ENCODE measurements around the gene DGKI. TPM values are rescaled to one million over a fixed set of nuclear protein-coding genes. Genes with fewer than 3 reads are reported as not detected.

The DGKI gene
- total RNA-seq, 2 donors from 2014 or later, result 4.4 to 5.9 TPM

DNA sequence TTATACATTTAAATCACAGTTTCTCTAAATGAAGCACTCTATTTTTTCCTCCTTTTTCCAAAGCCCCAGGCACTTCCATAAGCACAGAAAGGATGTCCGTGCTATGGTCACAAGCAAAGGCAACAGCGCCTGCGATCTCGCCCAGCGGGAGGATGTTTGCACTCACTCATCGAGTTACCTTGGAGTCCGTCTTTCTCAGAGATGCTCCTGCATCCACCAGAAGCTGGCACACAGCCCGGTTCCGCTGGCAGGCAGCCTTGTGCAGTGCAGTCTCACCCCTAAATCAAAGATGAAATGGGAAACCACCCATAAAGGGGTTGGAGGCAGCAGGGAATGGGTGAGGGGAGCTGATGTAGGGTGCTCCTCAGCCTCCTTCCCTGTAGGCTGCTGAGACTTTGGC, 451.4 kb downstream of the DGKI start:
- Histone ChIP-seq H3K9me3 (no peaks in the 10 kb centered on the region), H3K4me3 (no peak overlapping the region), H3K27ac (no peak overlapping the region), H3K4me1 (no peaks in the 10 kb centered on the region), H3K36me3 (no peaks in the 10 kb centered on the region), H3K27me3 (no peaks in the 10 kb centered on the region)
- DNase-seq (ENCODE audit: low spot score), result no peak
- no peak for TF ChIP-seq CTCF (IDR thresholded peaks at IDR 0.05)

DNA sequence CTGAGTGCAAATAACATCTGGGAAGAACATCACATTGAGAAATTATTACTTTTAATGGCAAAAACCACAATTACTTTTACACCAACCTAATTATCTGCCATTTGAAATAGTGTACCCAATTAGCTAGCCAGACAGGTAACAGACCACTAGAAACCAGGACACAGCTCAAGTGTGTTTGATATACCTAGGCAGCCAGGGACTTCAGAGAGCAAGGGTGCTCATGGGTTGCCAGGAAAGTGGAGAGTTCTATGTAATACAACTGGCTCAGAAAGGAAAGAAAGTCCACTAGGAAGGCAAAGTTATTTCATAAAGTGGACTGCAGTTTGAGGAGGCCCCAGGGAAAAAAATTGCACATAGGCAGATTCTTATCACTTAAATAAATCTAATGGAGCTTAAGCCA, 453.2 kb downstream of the DGKI start:
- Histone ChIP-seq H3K4me1 (no peaks in the 10 kb centered on the region), H3K36me3 (no peaks in the 10 kb centered on the region), H3K9me3 (no peaks in the 10 kb centered on the region), H3K27ac (no peak overlapping the region), H3K4me3 (no peak overlapping the region), H3K27me3 (no peaks in the 10 kb centered on the region)
- DNase-seq (ENCODE audit: low spot score), result no peak
- no peak for TF ChIP-seq CTCF (IDR thresholded peaks at IDR 0.05)

GRCh38 chr7:137390076-137390475, 456.7 kb downstream of the DGKI start:
- H3K36me3 ChIP-seq, result no peaks in the 10 kb centered on the region
- no peaks in the 10 kb centered on the region for H3K9me3 ChIP-seq
- no peak overlapping the region for H3K4me3 ChIP-seq
- H3K4me1 ChIP-seq, result no peaks in the 10 kb centered on the region
- no peak for DNase-seq (ENCODE audit: low spot score)
- no peaks in the 10 kb centered on the region for H3K27me3 ChIP-seq
- no peak for TF ChIP-seq CTCF (IDR thresholded peaks at IDR 0.05)
- H3K27ac ChIP-seq, result no peak overlapping the region

GRCh38 chr7:137388916-137389315, 457.9 kb downstream of the DGKI start:
- no peaks in the 10 kb centered on the region for H3K36me3 ChIP-seq
- H3K4me1 ChIP-seq, result no peaks in the 10 kb centered on the region
- H3K4me3 ChIP-seq, result no peak overlapping the region
- no peaks in the 10 kb centered on the region for H3K9me3 ChIP-seq
- TF ChIP-seq CTCF (IDR thresholded peaks at IDR 0.05), result no peak
- H3K27ac ChIP-seq, result no peak overlapping the region
- no peaks in the 10 kb centered on the region for H3K27me3 ChIP-seq
- no peak for DNase-seq (ENCODE audit: low spot score)

GRCh38 chr7:137386966-137387365, 459.8 kb downstream of the DGKI start:
- Histone ChIP-seq H3K27ac (no peak overlapping the region), H3K4me1 (no peaks in the 10 kb centered on the region), H3K36me3 (no peaks in the 10 kb centered on the region), H3K27me3 (no peaks in the 10 kb centered on the region), H3K4me3 (no peak overlapping the region), H3K9me3 (no peaks in the 10 kb centered on the region)
- no peak for TF ChIP-seq CTCF (IDR thresholded peaks at IDR 0.05)
- DNase-seq (ENCODE audit: low spot score), result no peak

- H3K4me1 ChIP-seq, result no peaks in the 10 kb centered on the region
- H3K27ac ChIP-seq, result no peak overlapping the region
- no peak for TF ChIP-seq CTCF (IDR thresholded peaks at IDR 0.05)
- no peaks in the 10 kb centered on the region for H3K36me3 ChIP-seq
- no peaks in the 10 kb centered on the region for H3K27me3 ChIP-seq
- H3K4me3 ChIP-seq, result no peak overlapping the region
- H3K9me3 ChIP-seq, result peaks cover 0 to 7% of the 10 kb centered on the region in 2 donors
- DNase-seq (ENCODE audit: low spot score), result no peak
Observed at GRCh38 chr7:137381045-137381444, 465.7 kb downstream of the DGKI start.
